ENCODE measurements around the gene TCEA2. TPM values are rescaled to one million over a fixed set of nuclear protein-coding genes. Genes with fewer than 3 reads are reported as not detected.

TCEA2 gene
- total and polyA plus RNA-seq, 2 of the 13 experiments (the other 11 are each of a cell fraction or from before 2014, with no cell fraction given) = 28.1 to 33.7 TPM

GRCh38 chr20:64049060-64049877 is 13.7 kb upstream of the TCEA2 start, which contains the start of gene SOX18 (continued):
- TF ChIP-seq RAD21 (CRISPR knock-in tag; IDR thresholded peaks at IDR 0.05) (peak; percentile 45; the same call in 1 of the 2 replicates), GRHL1 (CRISPR knock-in tag; conservative IDR thresholded peaks at IDR 0.05) (no peak), ZNF891 (CRISPR knock-in tag; IDR thresholded peaks at IDR 0.05) (no peak; the same call in 1 of the 2 replicates), ZNF362 (CRISPR knock-in tag; IDR thresholded peaks at IDR 0.05; ENCODE audit: borderline replicate concordance) (no peak), TBP (CRISPR knock-in tag; IDR thresholded peaks at IDR 0.05) (no peak), POLR2A (IDR thresholded peaks at IDR 0.05; ENCODE audit: insufficient read depth in 1 of 2, low read depth in 2 of 2, low read length in 2 of 2) (0 out of 4 replicates have a peak, but pooled peaks of 1 of the 2 experiments have one; percentile 32), ZBTB2 (CRISPR knock-in tag; IDR thresholded peaks at IDR 0.05; ENCODE audit: low read depth) (peak; percentile 49; the same call in 1 of the 2 replicates), ZNF143 (CRISPR knock-in tag; IDR thresholded peaks at IDR 0.05) (peak; percentile 20; the same call in 1 of the 2 replicates), NR2F1 (CRISPR knock-in tag; IDR thresholded peaks at IDR 0.05) (no peak), CHD2 (IDR thresholded peaks at IDR 0.05; ENCODE audit: low read depth, low read length) (no peak), ZNF430 (CRISPR knock-in tag; IDR thresholded peaks at IDR 0.05) (no peak; the same call in 1 of the 2 replicates), ZNF451 (CRISPR knock-in tag; IDR thresholded peaks at IDR 0.05) (no peak), ZNF441 (CRISPR knock-in tag; IDR thresholded peaks at IDR 0.05; ENCODE audit: borderline replicate concordance) (0 out of 2 replicates have a peak, but pooled peaks have one; percentile 31), ZNF18 (CRISPR knock-in tag; IDR thresholded peaks at IDR 0.05; ENCODE audit: insufficient replicate concordance) (no peak), MYNN (CRISPR knock-in tag; IDR thresholded peaks at IDR 0.05; ENCODE audit: low read depth) (no peak), MTA1 (CRISPR knock-in tag; IDR thresholded peaks at IDR 0.05; ENCODE audit: borderline replicate concordance) (no peak), ZNF230 (CRISPR knock-in tag; IDR thresholded peaks at IDR 0.05) (no peak), ZBTB1 (CRISPR knock-in tag; IDR thresholded peaks at IDR 0.05; ENCODE audit: borderline replicate concordance) (no peak), WIZ (CRISPR knock-in tag; IDR thresholded peaks at IDR 0.05) (no peak), HNRNPK (IDR thresholded peaks at IDR 0.05; ENCODE audit: low read depth, low read length, poor library complexity, severe bottlenecking) (no peak), ATF7-NPFF (CRISPR knock-in tag; IDR thresholded peaks at IDR 0.05; ENCODE audit: low read depth) (0 out of 2 replicates have a peak, but pooled peaks have one; percentile 32), ETV6 (CRISPR knock-in tag; conservative IDR thresholded peaks at IDR 0.05) (no peak), KDM4B (CRISPR knock-in tag; IDR thresholded peaks at IDR 0.05) (no peak), HOXA3 (CRISPR knock-in tag; IDR thresholded peaks at IDR 0.05) (peak; percentile 48), ZNF556 (CRISPR knock-in tag; IDR thresholded peaks at IDR 0.05; ENCODE audit: borderline replicate concordance) (no peak)
